ENCODE data around the gene PPP1R37.
A peak's percentile ranks its signal among the peaks of the same experiment; 100 is the strongest.

PPP1R37 gene

DNA sequence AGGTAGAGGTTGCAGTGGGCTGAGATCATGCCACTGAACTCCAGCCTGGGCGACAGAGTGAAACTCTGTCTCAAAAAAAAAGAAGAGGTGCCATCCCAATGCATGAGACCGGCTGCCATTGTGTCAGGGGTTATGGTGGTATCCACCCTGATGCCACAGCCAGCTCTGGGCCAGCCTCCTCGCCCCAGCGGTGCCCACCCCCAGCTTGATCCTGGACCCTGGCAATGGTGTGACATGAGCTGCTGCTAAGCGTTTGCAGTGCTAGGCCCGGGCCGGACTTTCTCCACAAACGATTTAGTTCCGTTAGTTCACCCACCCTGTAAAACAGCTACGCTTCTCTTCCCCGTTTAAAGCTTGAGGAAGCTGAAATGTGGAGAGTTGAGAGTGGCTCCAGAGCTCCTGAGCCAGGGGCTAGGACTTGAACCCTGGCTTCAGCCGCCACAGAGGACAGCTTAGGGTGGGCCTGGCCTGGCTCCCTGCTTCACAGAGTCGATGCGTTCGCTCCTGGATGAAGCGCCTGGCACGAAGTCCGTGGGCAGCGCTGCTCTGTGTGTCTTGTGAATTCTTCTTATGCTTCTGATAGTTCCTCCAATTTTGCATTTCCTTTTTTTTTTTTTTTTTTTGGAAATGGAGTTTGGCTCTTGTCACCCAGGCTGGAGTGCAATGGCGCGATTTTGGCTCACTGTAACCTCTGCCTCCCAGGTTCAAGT, 42.4 kb downstream of the PPP1R37 start:
- no peak overlapping the region for H4K12ac ChIP-seq (ENCODE audit: low read depth, low read length)
- H3K9ac ChIP-seq (ENCODE audit: low read length) = no peak overlapping the region
- H3K4me2 ChIP-seq (ENCODE audit: low read length) = no peak overlapping the region
- no CpG with 5 or more reads among the region's 21 CpGs for WGBS (ENCODE audit: extremely low coverage, insufficient coverage, insufficient read length)
- H2BK5ac ChIP-seq (ENCODE audit: low read depth, low read length, poor library complexity) = no peak overlapping the region
- H2AK5ac ChIP-seq (ENCODE audit: low read length) = no peak overlapping the region
- no peak overlapping the region for H2AFZ ChIP-seq (ENCODE audit: insufficient read depth, low read length, poor library complexity)
- no peak overlapping the region for H3K14ac ChIP-seq (ENCODE audit: low read length)
- H3K4me1 ChIP-seq (ENCODE audit: control insufficient read depth in 1 of 2, insufficient read depth in 2 of 2, low read length in 2 of 2) = peaks cover 4 to 5% of the 10 kb centered on the region in 2 experiments
- H4K8ac ChIP-seq (ENCODE audit: low read depth, low read length) = no peak overlapping the region
- H2BK120ac ChIP-seq (ENCODE audit: insufficient read depth, low read length, poor library complexity) = no peak overlapping the region
- H3K23ac ChIP-seq (ENCODE audit: low read length) = no peak overlapping the region
- no peak overlapping the region for H3K27ac ChIP-seq (ENCODE audit: low read depth, low read length)
- peak overlapping the region; percentile 54 for H3K18ac ChIP-seq (ENCODE audit: low read length)
- H3K4ac ChIP-seq (ENCODE audit: low read depth, low read length) = no peak overlapping the region
- H3K4me3 ChIP-seq (ENCODE audit: low read depth, low read length) = no peak overlapping the region
- H3K27me3 ChIP-seq (ENCODE audit: insufficient read depth, low read length) = no peaks in the 10 kb centered on the region
- no peaks in the 10 kb centered on the region for H3K79me2 ChIP-seq (ENCODE audit: control insufficient read depth, insufficient read depth, low read length, poor library complexity)
- H4K91ac ChIP-seq (ENCODE audit: low read depth, low read length) = no peak overlapping the region
- no peaks in the 10 kb centered on the region for H3K36me3 ChIP-seq (ENCODE audit: control insufficient read depth in 1 of 2, insufficient read depth in 2 of 2, low read length in 2 of 2)
- H3K79me1 ChIP-seq (ENCODE audit: low read length) = no peaks in the 10 kb centered on the region
- DNase-seq = no peak
- no peaks in the 10 kb centered on the region for H3K9me3 ChIP-seq (ENCODE audit: insufficient read depth, low read depth, low read length)
- no peak overlapping the region for H2BK12ac ChIP-seq (ENCODE audit: low read length)

DNA sequence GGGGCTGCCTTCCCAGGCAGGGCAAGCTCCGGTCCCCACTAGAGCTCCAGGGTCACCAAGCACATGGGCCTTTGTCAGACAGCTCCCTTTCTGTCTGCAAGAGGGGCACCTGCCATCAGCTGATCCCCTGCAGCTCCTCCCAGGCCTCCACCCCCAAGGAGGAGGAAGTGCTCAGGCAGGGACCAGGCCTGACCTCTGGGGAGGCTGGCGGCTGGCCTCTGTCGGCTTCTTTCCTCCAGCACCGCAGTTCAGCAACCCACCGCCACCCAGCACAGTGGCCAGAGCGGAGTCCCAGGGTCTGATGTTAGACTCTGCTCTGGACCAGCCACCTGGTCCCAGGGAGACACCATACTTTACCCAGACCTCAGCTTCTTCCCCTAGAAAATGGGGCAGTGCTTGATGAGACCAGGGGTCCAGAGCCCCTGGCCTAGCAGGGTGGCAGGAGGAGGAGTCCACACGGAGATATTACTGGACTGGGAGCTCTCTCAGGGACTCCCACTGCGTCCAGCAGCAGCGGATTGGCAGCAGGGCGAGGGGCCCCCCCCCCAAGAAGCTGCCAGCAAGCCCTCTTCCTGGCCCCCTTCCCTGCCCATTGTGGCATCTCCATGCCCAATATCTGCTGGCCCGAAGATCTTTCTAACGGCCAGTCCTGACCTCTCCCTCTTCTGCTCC, 43.7 kb downstream of the PPP1R37 start:
- Histone ChIP-seq H2AK5ac (ENCODE audit: low read length) (no peak overlapping the region), H3K4me1 (ENCODE audit: control insufficient read depth in 1 of 2, insufficient read depth in 2 of 2, low read length in 2 of 2) (peaks cover 4 to 5% of the 10 kb centered on the region in 2 experiments), H2AFZ (ENCODE audit: insufficient read depth, low read length, poor library complexity) (no peak overlapping the region), H3K79me2 (ENCODE audit: control insufficient read depth, insufficient read depth, low read length, poor library complexity) (no peaks in the 10 kb centered on the region), H4K8ac (ENCODE audit: low read depth, low read length) (no peak overlapping the region), H4K91ac (ENCODE audit: low read depth, low read length) (peak overlapping the region; percentile 65), H3K14ac (ENCODE audit: low read length) (no peak overlapping the region), H2BK12ac (ENCODE audit: low read length) (no peak overlapping the region), H2BK5ac (ENCODE audit: low read depth, low read length, poor library complexity) (no peak overlapping the region), H3K4ac (ENCODE audit: low read depth, low read length) (peak overlapping the region; percentile 30), H3K79me1 (ENCODE audit: low read length) (no peaks in the 10 kb centered on the region), H3K4me2 (ENCODE audit: low read length) (no peak overlapping the region), H3K4me3 (ENCODE audit: low read depth, low read length) (no peak overlapping the region), H2BK120ac (ENCODE audit: insufficient read depth, low read length, poor library complexity) (no peak overlapping the region), H3K36me3 (ENCODE audit: control insufficient read depth in 1 of 2, insufficient read depth in 2 of 2, low read length in 2 of 2) (peaks cover 9 to 12% of the 10 kb centered on the region in 2 experiments), H4K12ac (ENCODE audit: low read depth, low read length) (no peak overlapping the region), H3K9me3 (ENCODE audit: insufficient read depth, low read depth, low read length) (no peaks in the 10 kb centered on the region), H3K9ac (ENCODE audit: low read length) (no peak overlapping the region), H3K27me3 (ENCODE audit: insufficient read depth, low read length) (no peaks in the 10 kb centered on the region), H3K27ac (ENCODE audit: low read depth, low read length) (no peak overlapping the region), H3K23ac (ENCODE audit: low read length) (no peak overlapping the region), H3K18ac (ENCODE audit: low read length) (peak overlapping the region; percentile 73)
- WGBS (ENCODE audit: extremely low coverage, insufficient coverage, insufficient read length) = no CpG with 5 or more reads among the region's 12 CpGs
- DNase-seq = no peak

DNA sequence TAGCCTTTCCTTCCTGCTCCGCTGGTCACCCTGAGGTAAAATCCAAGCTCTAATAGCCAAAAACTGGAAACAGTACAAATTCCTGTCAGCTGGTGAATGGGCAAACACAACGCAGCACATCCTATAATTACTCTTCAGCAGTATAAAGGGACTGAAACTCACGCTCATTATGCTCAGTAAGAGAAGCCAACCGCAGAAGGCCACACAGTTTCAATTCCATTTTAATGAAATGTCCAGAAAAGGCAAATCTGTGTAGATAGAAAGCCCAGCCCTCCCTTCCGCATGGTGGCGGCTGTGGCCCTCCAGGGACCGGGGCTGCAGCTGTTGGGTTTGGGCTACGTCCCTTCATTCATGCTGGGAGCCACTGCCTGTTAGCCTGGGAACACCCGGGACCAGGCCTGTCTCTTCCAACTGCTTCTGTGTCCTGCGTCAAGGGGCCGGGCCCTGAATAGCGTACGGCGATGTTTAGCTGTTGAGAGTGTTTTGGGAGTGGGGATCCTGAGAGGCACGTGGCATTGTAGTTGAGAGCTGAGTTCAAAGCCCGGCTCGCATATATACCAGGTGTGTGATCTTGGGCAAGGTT, 44.3 kb downstream of the PPP1R37 start:
- no peak overlapping the region for H2AK5ac ChIP-seq (ENCODE audit: low read length)
- WGBS (ENCODE audit: extremely low coverage, insufficient coverage, insufficient read length) = no CpG with 5 or more reads among the region's 17 CpGs
- H3K4me2 ChIP-seq (ENCODE audit: low read length) = no peak overlapping the region
- H3K9me3 ChIP-seq (ENCODE audit: insufficient read depth, low read depth, low read length) = no peaks in the 10 kb centered on the region
- no peak overlapping the region for H3K23ac ChIP-seq (ENCODE audit: low read length)
- peak overlapping the region; percentile 16 for H3K18ac ChIP-seq (ENCODE audit: low read length)
- H3K27ac ChIP-seq (ENCODE audit: low read depth, low read length) = no peak overlapping the region
- H2BK120ac ChIP-seq (ENCODE audit: insufficient read depth, low read length, poor library complexity) = no peak overlapping the region
- DNase-seq = no peak
- H4K91ac ChIP-seq (ENCODE audit: low read depth, low read length) = no peak overlapping the region
- peaks cover 15 to 18% of the 10 kb centered on the region in 2 experiments for H3K36me3 ChIP-seq (ENCODE audit: control insufficient read depth in 1 of 2, insufficient read depth in 2 of 2, low read length in 2 of 2)
- H3K79me1 ChIP-seq (ENCODE audit: low read length) = no peaks in the 10 kb centered on the region
- H3K14ac ChIP-seq (ENCODE audit: low read length) = no peak overlapping the region
- no peak overlapping the region for H3K4me3 ChIP-seq (ENCODE audit: low read depth, low read length)
- H3K9ac ChIP-seq (ENCODE audit: low read length) = no peak overlapping the region
- H2BK5ac ChIP-seq (ENCODE audit: low read depth, low read length, poor library complexity) = no peak overlapping the region
- H3K4ac ChIP-seq (ENCODE audit: low read depth, low read length) = no peak overlapping the region
- no peak overlapping the region for H2BK12ac ChIP-seq (ENCODE audit: low read length)
- H3K27me3 ChIP-seq (ENCODE audit: insufficient read depth, low read length) = no peaks in the 10 kb centered on the region
- no peaks in the 10 kb centered on the region for H3K79me2 ChIP-seq (ENCODE audit: control insufficient read depth, insufficient read depth, low read length, poor library complexity)
- no peak overlapping the region for H4K8ac ChIP-seq (ENCODE audit: low read depth, low read length)
- peaks cover 4 to 5% of the 10 kb centered on the region in 2 experiments for H3K4me1 ChIP-seq (ENCODE audit: control insufficient read depth in 1 of 2, insufficient read depth in 2 of 2, low read length in 2 of 2)
- H2AFZ ChIP-seq (ENCODE audit: insufficient read depth, low read length, poor library complexity) = no peak overlapping the region
- no peak overlapping the region for H4K12ac ChIP-seq (ENCODE audit: low read depth, low read length)

- Histone ChIP-seq H3K23ac (ENCODE audit: low read length) (no peak overlapping the region), H2AK5ac (ENCODE audit: low read length) (no peak overlapping the region), H2BK120ac (ENCODE audit: insufficient read depth, low read length, poor library complexity) (no peak overlapping the region), H2BK12ac (ENCODE audit: low read length) (no peak overlapping the region), H4K8ac (ENCODE audit: low read depth, low read length) (no peak overlapping the region), H3K4me3 (ENCODE audit: low read depth, low read length) (no peak overlapping the region), H3K79me1 (ENCODE audit: low read length) (no peaks in the 10 kb centered on the region), H3K9me3 (ENCODE audit: insufficient read depth, low read depth, low read length) (no peaks in the 10 kb centered on the region), H4K91ac (ENCODE audit: low read depth, low read length) (no peak overlapping the region), H3K27ac (ENCODE audit: low read depth, low read length) (no peak overlapping the region), H4K12ac (ENCODE audit: low read depth, low read length) (no peak overlapping the region), H3K18ac (ENCODE audit: low read length) (peak overlapping the region; percentile 29), H3K27me3 (ENCODE audit: insufficient read depth, low read length) (no peaks in the 10 kb centered on the region), H2AFZ (ENCODE audit: insufficient read depth, low read length, poor library complexity) (no peak overlapping the region), H3K9ac (ENCODE audit: low read length) (no peak overlapping the region), H2BK5ac (ENCODE audit: low read depth, low read length, poor library complexity) (no peak overlapping the region), H3K4ac (ENCODE audit: low read depth, low read length) (peak overlapping the region; percentile 15), H3K4me2 (ENCODE audit: low read length) (no peak overlapping the region), H3K4me1 (ENCODE audit: control insufficient read depth in 1 of 2, insufficient read depth in 2 of 2, low read length in 2 of 2) (peaks cover 4 to 5% of the 10 kb centered on the region in 2 experiments), H3K79me2 (ENCODE audit: control insufficient read depth, insufficient read depth, low read length, poor library complexity) (no peaks in the 10 kb centered on the region), H3K14ac (ENCODE audit: low read length) (no peak overlapping the region), H3K36me3 (ENCODE audit: control insufficient read depth in 1 of 2, insufficient read depth in 2 of 2, low read length in 2 of 2) (peaks cover 25 to 26% of the 10 kb centered on the region in 2 experiments)
- WGBS (ENCODE audit: extremely low coverage, insufficient coverage, insufficient read length) = no CpG with 5 or more reads among the region's 11 CpGs
- no peak for DNase-seq
Observed at GRCh38 chr19:45138303-45138751, 45.3 kb downstream of the PPP1R37 start.

All from trophoblast cell (in vitro differentiated cells and primary cell).